CD4-positive, alpha-beta T cell treated with Interleukin-17A for 4 hours (primary cell): ENCODE measurements around the gene TMEM82.

Source experiments
- DNase-seq: peaks from one replicate; pipeline ENCODE4 v3.0.0-alpha.2; 2020; ENCODE audit warnings: mixed read lengths

TMEM82 gene

GRCh38 chr1:15757575-15758342, 15.5 kb downstream of the TMEM82 start:
- no peak for DNase-seq

- DNase-seq, result peak; percentile 43
These were observed 16.1 kb downstream of the TMEM82 start, which contains the start of gene FBLIM1 for GRCh38 chr1:15758343-15758931. Gene FBLIM1 (plus strand): TSS chr1:15758795. CDS start chr1:15764984, 6,189 bp downstream.

- DNase-seq, result no peak
These were observed 16.8 kb downstream of the TMEM82 start for GRCh38 chr1:15758953-15759661.

GRCh38 chr1:15760520-15761211, 18.4 kb downstream of the TMEM82 start:
- no peak for DNase-seq

GRCh38 chr1:15761366-15762128, 19.2 kb downstream of the TMEM82 start:
- no peak for DNase-seq

GRCh38 chr1:15762546-15762945, 20.2 kb downstream of the TMEM82 start:
- DNase-seq, result no peak

- no peak for DNase-seq
These were observed 22.0 kb downstream of the TMEM82 start for GRCh38 chr1:15764269-15764764.

GRCh38 chr1:15764890-15765289, 22.6 kb downstream of the TMEM82 start:
- DNase-seq, result no peak

- DNase-seq, result no peak
These were observed 23.3 kb downstream of the TMEM82 start for GRCh38 chr1:15765495-15766194.

- no peak for DNase-seq
These were observed 25.6 kb downstream of the TMEM82 start for GRCh38 chr1:15767941-15768340.

GRCh38 chr1:15768388-15768787, 26.1 kb downstream of the TMEM82 start:
- DNase-seq, result no peak

- no peak for DNase-seq
These were observed 28.1 kb downstream of the TMEM82 start for GRCh38 chr1:15770313-15770962.

GRCh38 chr1:15771836-15772515, 29.7 kb downstream of the TMEM82 start:
- no peak for DNase-seq

GRCh38 chr1:15775706-15776105, 33.4 kb downstream of the TMEM82 start:
- DNase-seq, result no peak

GRCh38 chr1:15777909-15778707, 35.8 kb downstream of the TMEM82 start:
- DNase-seq, result no peak

- DNase-seq, result no peak
These were observed 43.4 kb downstream of the TMEM82 start for GRCh38 chr1:15785683-15786082.

GRCh38 chr1:15786581-15786980, 44.3 kb downstream of the TMEM82 start:
- no peak for DNase-seq

GRCh38 chr1:15788624-15789301, 46.5 kb downstream of the TMEM82 start:
- no peak for DNase-seq

GRCh38 chr1:15796086-15796462, 53.8 kb downstream of the TMEM82 start:
- DNase-seq, result no peak
